Measurements from ENCODE around the gene MMP15.

The MMP15 gene

DNA sequence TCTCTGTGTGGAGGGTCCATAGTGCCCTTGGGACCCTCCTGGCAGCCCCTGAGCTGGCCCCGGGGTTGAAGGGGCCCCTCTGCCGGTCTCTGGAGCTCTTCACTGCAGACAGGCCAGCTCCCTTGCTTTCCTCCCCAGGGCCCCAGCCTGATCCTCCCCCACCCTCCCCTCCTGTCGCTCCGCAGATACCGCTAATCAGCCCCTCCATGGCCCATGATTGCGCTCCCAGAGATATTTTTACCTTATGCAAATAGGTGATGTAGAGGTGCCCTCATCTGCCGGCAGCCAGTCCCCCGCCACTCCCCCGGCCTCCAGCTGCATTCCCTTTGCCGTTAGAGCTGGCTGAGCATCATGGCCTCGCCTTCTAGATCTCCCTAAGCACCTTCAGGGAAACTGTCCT lies 9.2 kb downstream of the MMP15 start:
- H3K36me3 ChIP-seq (replicated peaks; ENCODE audit: low read depth, low read length) = no peaks in the 10 kb centered on the region
- H3K79me2 ChIP-seq (ENCODE audit: low read length) = no peaks in the 10 kb centered on the region
- H3K4me1 ChIP-seq (ENCODE audit: low read length) = peaks cover 8% of the 10 kb centered on the region
- H3K27ac ChIP-seq (ENCODE audit: low read length) = no peak overlapping the region
- H4K20me1 ChIP-seq (ENCODE audit: insufficient read depth, low read length) = no peaks in the 10 kb centered on the region
- TF ChIP-seq, protein P1, sequence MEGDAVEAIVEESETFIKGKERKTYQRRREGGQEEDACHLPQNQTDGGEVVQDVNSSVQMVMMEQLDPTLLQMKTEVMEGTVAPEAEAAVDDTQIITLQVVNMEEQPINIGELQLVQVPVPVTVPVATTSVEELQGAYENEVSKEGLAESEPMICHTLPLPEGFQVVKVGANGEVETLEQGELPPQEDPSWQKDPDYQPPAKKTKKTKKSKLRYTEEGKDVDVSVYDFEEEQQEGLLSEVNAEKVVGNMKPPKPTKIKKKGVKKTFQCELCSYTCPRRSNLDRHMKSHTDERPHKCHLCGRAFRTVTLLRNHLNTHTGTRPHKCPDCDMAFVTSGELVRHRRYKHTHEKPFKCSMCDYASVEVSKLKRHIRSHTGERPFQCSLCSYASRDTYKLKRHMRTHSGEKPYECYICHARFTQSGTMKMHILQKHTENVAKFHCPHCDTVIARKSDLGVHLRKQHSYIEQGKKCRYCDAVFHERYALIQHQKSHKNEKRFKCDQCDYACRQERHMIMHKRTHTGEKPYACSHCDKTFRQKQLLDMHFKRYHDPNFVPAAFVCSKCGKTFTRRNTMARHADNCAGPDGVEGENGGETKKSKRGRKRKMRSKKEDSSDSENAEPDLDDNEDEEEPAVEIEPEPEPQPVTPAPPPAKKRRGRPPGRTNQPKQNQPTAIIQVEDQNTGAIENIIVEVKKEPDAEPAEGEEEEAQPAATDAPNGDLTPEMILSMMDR (IDR thresholded peaks at IDR 0.05; ENCODE audit: low read depth, low read length) = no peak
- H3K9ac ChIP-seq (ENCODE audit: low read length) = no peak overlapping the region
- H3K9me3 ChIP-seq (ENCODE audit: insufficient read depth, low read length) = no peaks in the 10 kb centered on the region
- H3K4me3 ChIP-seq (ENCODE audit: low read length) = no peak overlapping the region
- no peak overlapping the region for H2AFZ ChIP-seq (ENCODE audit: low read depth, low read length)
- H3K4me2 ChIP-seq (ENCODE audit: low read length) = peak overlapping the region; percentile 12; the same call in 1 of the 2 replicates
- H3K27me3 ChIP-seq (ENCODE audit: low read depth, low read length) = peaks cover 12% of the 10 kb centered on the region

DNA sequence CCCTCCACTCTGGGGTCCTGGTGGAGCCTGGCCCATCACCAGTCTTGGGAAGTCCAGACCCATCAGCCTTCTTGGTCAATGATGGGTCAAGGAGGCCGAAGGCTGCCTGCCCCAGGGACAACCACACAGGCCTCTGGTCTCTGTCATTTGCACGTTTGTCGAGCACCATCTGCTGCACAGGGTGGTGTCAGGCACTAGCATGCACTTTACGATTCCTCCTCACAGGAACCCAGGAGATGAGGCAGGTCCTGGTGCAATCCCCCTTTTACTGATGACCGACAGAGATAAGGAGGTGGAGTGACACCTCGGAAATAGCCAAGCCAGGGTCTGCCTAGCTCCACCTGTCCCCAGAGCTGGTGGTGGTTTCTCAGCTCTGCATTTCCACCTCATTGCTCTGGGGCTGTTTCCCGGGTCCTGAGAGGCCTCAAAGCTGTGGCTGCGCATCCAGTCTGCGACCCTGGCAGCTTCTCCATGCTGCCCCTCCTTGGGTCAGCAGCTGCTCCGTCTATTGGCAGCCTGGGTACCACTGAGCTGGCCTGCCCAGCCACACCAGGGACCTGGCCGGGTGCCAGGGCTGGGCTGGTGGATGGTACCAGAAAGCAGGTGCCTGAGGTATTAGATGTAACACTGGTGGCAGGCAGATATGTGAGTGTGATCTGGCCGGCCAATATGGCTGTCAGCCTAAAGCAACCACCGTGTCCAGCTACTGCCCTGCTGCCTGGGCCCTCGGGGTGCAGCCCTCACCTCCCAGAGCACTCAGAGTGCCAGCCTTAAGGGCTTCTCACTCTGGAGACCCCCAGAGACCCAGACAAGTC lies 10.0 kb downstream of the MMP15 start:
- H3K9ac ChIP-seq (ENCODE audit: low read length) = no peak overlapping the region
- peaks cover 8% of the 10 kb centered on the region for H3K4me1 ChIP-seq (ENCODE audit: low read length)
- no peaks in the 10 kb centered on the region for H4K20me1 ChIP-seq (ENCODE audit: insufficient read depth, low read length)
- no peak for TF ChIP-seq EZH2phosphoT487 (IDR thresholded peaks at IDR 0.05; ENCODE audit: low read depth)
- TF ChIP-seq, protein P1 (IDR thresholded peaks at IDR 0.05; ENCODE audit: low read depth, low read length) = no peak
- no peak overlapping the region for H2AFZ ChIP-seq (ENCODE audit: low read depth, low read length)
- H3K27ac ChIP-seq (ENCODE audit: low read length) = no peak overlapping the region
- no peak overlapping the region for H3K4me3 ChIP-seq (ENCODE audit: low read length)
- no peaks in the 10 kb centered on the region for H3K9me3 ChIP-seq (ENCODE audit: insufficient read depth, low read length)
- no peak overlapping the region for H3K4me2 ChIP-seq (ENCODE audit: low read length)
- H3K79me2 ChIP-seq (ENCODE audit: low read length) = no peaks in the 10 kb centered on the region
- no peaks in the 10 kb centered on the region for H3K36me3 ChIP-seq (replicated peaks; ENCODE audit: low read depth, low read length)
- peaks cover 12% of the 10 kb centered on the region for H3K27me3 ChIP-seq (ENCODE audit: low read depth, low read length)

DNA sequence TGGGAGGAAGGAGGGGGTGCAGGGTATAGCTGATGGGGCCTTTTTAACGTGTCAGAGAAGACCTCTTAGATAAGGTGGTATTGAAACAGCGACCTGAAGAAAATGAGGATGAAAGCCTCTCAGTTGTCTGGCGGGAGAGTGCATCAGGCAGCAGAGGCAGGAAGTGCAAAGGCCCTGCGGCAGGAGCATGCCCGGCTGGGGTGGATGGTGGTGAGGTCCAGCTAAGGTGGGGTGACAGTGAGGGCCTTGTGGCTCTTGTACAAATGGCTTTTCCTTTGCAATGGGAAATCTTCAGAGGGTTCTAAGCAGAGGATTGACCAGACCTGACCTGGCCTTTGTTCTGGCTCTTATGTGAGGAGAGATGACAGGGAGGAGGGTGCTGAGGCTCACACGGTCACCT lies 11.4 kb downstream of the MMP15 start:
- Histone ChIP-seq H3K27me3 (ENCODE audit: low read depth, low read length) (peaks cover 12% of the 10 kb centered on the region), H4K20me1 (ENCODE audit: insufficient read depth, low read length) (no peaks in the 10 kb centered on the region), H3K36me3 (replicated peaks; ENCODE audit: low read depth, low read length) (no peaks in the 10 kb centered on the region), H3K4me1 (ENCODE audit: low read length) (peaks cover 8% of the 10 kb centered on the region), H2AFZ (ENCODE audit: low read depth, low read length) (no peak overlapping the region), H3K4me2 (ENCODE audit: low read length) (no peak overlapping the region), H3K79me2 (ENCODE audit: low read length) (no peaks in the 10 kb centered on the region), H3K27ac (ENCODE audit: low read length) (no peak overlapping the region), H3K9ac (ENCODE audit: low read length) (no peak overlapping the region), H3K9me3 (ENCODE audit: insufficient read depth, low read length) (no peaks in the 10 kb centered on the region), H3K4me3 (ENCODE audit: low read length) (no peak overlapping the region)
- TF ChIP-seq, protein P1 (IDR thresholded peaks at IDR 0.05; ENCODE audit: low read depth, low read length) = no peak
- no peak for TF ChIP-seq EZH2phosphoT487 (IDR thresholded peaks at IDR 0.05; ENCODE audit: low read depth)

DNA sequence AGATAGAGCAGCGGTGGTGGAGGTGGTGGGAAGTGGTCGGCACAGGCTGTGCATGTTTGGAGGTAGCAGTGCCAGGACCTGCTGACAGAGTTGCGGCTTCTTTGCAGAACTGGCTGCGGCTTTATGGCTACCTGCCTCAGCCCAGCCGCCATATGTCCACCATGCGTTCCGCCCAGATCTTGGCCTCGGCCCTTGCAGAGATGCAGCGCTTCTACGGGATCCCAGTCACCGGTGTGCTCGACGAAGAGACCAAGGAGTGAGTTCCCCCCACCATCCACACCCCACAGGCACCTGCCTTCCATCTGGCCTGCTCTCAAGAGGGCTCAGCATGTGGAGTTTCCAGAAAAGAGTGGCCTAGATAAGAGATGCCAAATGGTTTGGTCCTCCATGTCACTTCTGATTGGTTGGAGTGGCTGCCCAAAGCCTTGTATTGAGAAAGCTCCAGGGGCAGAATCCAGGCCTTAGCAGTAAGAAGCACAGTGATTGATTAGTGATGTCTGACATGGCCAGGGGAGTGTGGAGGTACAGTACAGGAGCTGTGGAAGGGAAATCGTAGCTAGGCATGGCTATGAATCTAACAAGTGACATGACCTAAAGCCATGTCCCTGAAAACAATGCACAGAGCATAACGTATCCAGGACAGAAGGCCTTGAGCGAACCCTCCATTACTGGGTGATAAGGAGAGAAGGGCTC lies 12.0 kb downstream of the MMP15 start:
- Histone ChIP-seq H3K9me3 (ENCODE audit: insufficient read depth, low read length) (no peaks in the 10 kb centered on the region), H3K27ac (ENCODE audit: low read length) (no peak overlapping the region), H3K4me2 (ENCODE audit: low read length) (no peak overlapping the region), H3K79me2 (ENCODE audit: low read length) (no peaks in the 10 kb centered on the region), H4K20me1 (ENCODE audit: insufficient read depth, low read length) (no peaks in the 10 kb centered on the region), H3K36me3 (replicated peaks; ENCODE audit: low read depth, low read length) (no peaks in the 10 kb centered on the region), H2AFZ (ENCODE audit: low read depth, low read length) (no peak overlapping the region), H3K4me3 (ENCODE audit: low read length) (no peak overlapping the region), H3K9ac (ENCODE audit: low read length) (no peak overlapping the region), H3K27me3 (ENCODE audit: low read depth, low read length) (peaks cover 12% of the 10 kb centered on the region), H3K4me1 (ENCODE audit: low read length) (peaks cover 8% of the 10 kb centered on the region)
- TF ChIP-seq, protein P1 (IDR thresholded peaks at IDR 0.05; ENCODE audit: low read depth, low read length) = no peak
- no peak for TF ChIP-seq EZH2phosphoT487 (IDR thresholded peaks at IDR 0.05; ENCODE audit: low read depth)
